SJCRH30 (cell line): ENCODE measurements around the gene PTPRM. TPM values are rescaled to one million over a fixed set of nuclear protein-coding genes. Genes with fewer than 3 reads are reported as not detected.

ENCODE experiments used
- DNase-seq, 2 experiments: peaks; one replicate each; pipeline ENCODE4 v3.0.0-alpha.2; 2015 to 2020
- H3K27ac ChIP-seq: fragments of 250-450 bp; sonication (Bioruptor Pico); 2 replicates; pipeline ENCODE4 v1.5.1; 2020; ENCODE audit warnings: mild to moderate bottlenecking, moderate library complexity
- H3K27me3 ChIP-seq: fragments of 250-450 bp; sonication (Bioruptor Pico); 2 replicates; pipeline ENCODE4 v1.5.1; 2020; ENCODE audit warnings: mild to moderate bottlenecking, moderate library complexity
- H3K36me3 ChIP-seq: fragments of 250-450 bp; sonication (Bioruptor Pico); 2 replicates; pipeline ENCODE4 v1.5.1; 2020; ENCODE audit warnings: mild to moderate bottlenecking, moderate library complexity
- H3K4me1 ChIP-seq: fragments of 250-450 bp; sonication (Bioruptor Pico); 2 replicates; pipeline ENCODE4 v1.5.1; 2020; ENCODE audit warnings: mild to moderate bottlenecking, moderate library complexity
- H3K4me3 ChIP-seq: fragments of 250-450 bp; sonication (Bioruptor Pico); 2 replicates; pipeline ENCODE4 v1.5.1; 2020; ENCODE audit warnings: mild to moderate bottlenecking, moderate library complexity
- H3K9me3 ChIP-seq: fragments of 250-450 bp; sonication (Bioruptor Pico); replicated peaks from 2 replicates; pipeline ENCODE4 v1.5.1; 2020; ENCODE audit warnings: mild to moderate bottlenecking, moderate library complexity
- total RNA-seq: library from RNA; depleted of rRNA; stranded (reverse); fragments of >200 nt; shearing (Covaris generic); gene quantifications from 2 replicates; pipeline ENCODE4 v1.2.3, GENCODE V29; 2014

Gene PTPRM
- total RNA-seq, 1 experiment from 2014 or later = 10.1 TPM

- Histone ChIP-seq H3K27ac (no peak overlapping the region), H3K4me1 (no peaks in the 10 kb centered on the region), H3K27me3 (no peaks in the 10 kb centered on the region), H3K4me3 (no peak overlapping the region), H3K9me3 (no peaks in the 10 kb centered on the region), H3K36me3 (no peaks in the 10 kb centered on the region)
- no peak for DNase-seq
These were observed 705.1 kb downstream of the PTPRM start for GRCh38 chr18:8272254-8272653.

DNA sequence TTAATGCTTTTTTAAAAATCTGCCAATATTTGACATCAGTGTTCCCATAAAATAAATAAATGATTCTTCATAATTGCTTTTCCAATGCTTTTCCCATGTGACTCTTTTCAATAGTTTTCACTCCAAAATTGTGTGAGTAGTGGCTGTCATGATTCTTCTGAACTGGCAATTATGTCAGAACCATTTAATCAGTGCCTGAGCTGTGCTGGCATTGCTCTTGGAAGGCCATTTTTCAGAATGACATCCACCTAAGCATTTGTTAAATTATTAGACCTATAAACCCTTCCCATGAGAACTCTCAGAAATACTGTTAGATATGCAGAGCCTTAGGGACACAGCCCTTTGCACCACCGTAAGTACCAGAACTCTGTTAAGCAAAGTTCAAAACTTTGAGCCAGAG is 707.3 kb downstream of the PTPRM start:
- Histone ChIP-seq H3K9me3 (no peaks in the 10 kb centered on the region), H3K4me3 (no peak overlapping the region), H3K27me3 (no peaks in the 10 kb centered on the region)

DNA sequence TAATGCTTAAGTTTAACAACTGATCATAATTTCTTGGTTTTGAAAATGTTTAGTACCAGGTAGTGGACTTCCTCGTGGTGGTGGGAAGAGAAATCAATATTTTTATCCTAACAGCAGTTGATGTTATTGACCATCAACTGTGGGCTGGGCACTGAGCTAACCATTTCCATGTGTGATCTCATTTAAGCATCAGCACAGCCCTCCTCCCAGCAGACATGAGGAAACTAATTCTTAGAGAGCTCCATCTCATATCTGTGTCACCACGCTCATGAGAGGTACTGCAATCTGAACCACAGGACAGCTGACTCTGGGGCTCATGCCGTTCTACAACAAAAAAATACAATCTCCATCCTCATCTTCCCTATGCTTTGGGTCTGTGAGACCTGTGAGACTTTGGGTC is 709.3 kb downstream of the PTPRM start:
- peaks cover 9% of the 10 kb centered on the region; the same call in 1 of the 2 replicates for H3K4me1 ChIP-seq
- H3K27ac ChIP-seq = no peak overlapping the region
- no peak overlapping the region for H3K4me3 ChIP-seq
- H3K9me3 ChIP-seq = no peaks in the 10 kb centered on the region
- H3K27me3 ChIP-seq = no peaks in the 10 kb centered on the region
- DNase-seq = no peak
- no peaks in the 10 kb centered on the region for H3K36me3 ChIP-seq

More for the DNA sequence above, 707.3 kb downstream of the PTPRM start:
- no peak for DNase-seq
- Histone ChIP-seq H3K36me3 (no peaks in the 10 kb centered on the region), H3K27ac (no peak overlapping the region), H3K4me1 (peaks cover 9% of the 10 kb centered on the region; the same call in 1 of the 2 replicates)

GRCh38 chr18:8277270-8277669 is 710.2 kb downstream of the PTPRM start:
- Histone ChIP-seq H3K27me3 (no peaks in the 10 kb centered on the region), H3K4me1 (peaks cover 9% of the 10 kb centered on the region; the same call in 1 of the 2 replicates), H3K36me3 (no peaks in the 10 kb centered on the region), H3K27ac (no peak overlapping the region; the same call in 1 of the 2 replicates), H3K9me3 (no peaks in the 10 kb centered on the region), H3K4me3 (no peak overlapping the region)
- DNase-seq = no peak

DNA sequence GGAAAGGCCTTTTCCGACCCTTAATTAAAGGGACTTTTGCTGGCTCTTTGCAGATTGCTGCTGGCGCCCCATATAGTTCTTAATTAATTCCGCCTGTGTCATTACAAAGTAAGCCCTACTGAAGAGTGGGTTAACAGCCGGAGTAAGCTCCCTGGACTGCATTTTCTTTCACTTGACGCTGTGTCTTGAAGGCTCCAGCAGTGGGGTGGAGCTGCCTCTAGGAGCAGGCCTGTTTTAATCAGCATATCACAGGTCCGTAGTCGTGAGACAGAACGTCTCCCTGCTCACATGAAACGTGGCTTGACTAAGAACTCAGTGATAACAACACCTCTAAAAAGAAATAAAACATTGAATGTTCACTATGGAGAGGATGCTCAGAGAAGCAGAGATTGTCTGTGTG is 712.2 kb downstream of the PTPRM start:
- DNase-seq = no peak
- Histone ChIP-seq H3K9me3 (no peaks in the 10 kb centered on the region), H3K27ac (no peak overlapping the region), H3K4me3 (no peak overlapping the region), H3K27me3 (no peaks in the 10 kb centered on the region), H3K36me3 (no peaks in the 10 kb centered on the region), H3K4me1 (peaks cover 9% of the 10 kb centered on the region; the same call in 1 of the 2 replicates)

DNA sequence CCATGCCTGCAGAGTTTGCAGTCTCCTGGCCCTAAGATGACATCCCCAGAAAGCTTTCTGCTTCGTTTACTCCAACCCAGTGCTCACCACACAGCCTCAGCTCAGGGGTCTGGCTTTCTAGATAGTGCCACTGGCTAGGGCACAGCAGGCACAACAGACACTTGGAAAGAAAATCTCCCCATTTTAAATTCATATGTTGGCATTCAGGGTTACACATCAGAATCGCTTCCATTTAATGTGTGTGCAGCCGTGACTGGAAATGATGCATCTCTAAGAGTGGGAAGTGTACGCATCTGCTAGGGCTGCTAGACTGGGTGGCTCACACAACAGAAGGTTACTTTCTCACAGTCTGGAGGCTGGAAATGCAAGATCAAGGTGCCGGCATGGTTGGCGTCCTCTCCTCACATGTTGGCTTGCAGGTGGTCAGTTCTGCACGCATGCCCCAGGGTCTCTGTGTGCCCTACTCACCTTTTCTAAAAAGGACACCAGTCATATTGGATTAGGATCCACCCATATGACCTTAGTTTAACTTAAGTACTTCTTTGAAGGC is 712.7 kb downstream of the PTPRM start:
- no peak for DNase-seq
- Histone ChIP-seq H3K27ac (no peak overlapping the region), H3K4me1 (peaks cover 9% of the 10 kb centered on the region; the same call in 1 of the 2 replicates), H3K9me3 (no peaks in the 10 kb centered on the region), H3K36me3 (no peaks in the 10 kb centered on the region), H3K4me3 (no peak overlapping the region), H3K27me3 (no peaks in the 10 kb centered on the region)

GRCh38 chr18:8283891-8284585 is 716.9 kb downstream of the PTPRM start:
- Histone ChIP-seq H3K27me3 (no peaks in the 10 kb centered on the region), H3K4me3 (no peak overlapping the region), H3K36me3 (no peaks in the 10 kb centered on the region), H3K9me3 (no peaks in the 10 kb centered on the region), H3K27ac (no peak overlapping the region; the same call in 1 of the 2 replicates), H3K4me1 (no peaks in the 10 kb centered on the region)
- peak in 1 of 2 experiments; percentile 13 for DNase-seq

DNA sequence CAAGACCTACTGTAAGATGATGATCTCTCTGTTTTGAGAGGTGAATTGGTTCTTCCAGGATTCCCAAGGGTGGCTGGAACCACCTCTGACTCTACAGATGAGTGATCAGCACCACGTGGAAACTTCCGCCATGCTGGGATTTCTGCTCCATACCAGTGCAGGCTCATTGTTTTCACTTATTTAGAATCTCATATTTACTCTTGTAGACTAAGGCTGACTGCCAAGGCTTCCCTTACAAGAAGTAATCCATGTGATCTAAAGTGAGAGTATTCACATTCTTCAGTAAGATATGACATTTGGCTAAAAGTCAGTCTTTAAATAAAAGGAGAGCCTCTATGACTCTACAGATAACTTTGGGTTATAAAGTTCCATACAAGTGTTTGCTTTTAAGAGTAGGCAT is 719.2 kb downstream of the PTPRM start:
- no peak overlapping the region for H3K4me3 ChIP-seq
- no peak for DNase-seq
- H3K4me1 ChIP-seq = no peaks in the 10 kb centered on the region
- no peaks in the 10 kb centered on the region for H3K27me3 ChIP-seq
- no peaks in the 10 kb centered on the region for H3K9me3 ChIP-seq
- H3K27ac ChIP-seq = no peak overlapping the region
- no peaks in the 10 kb centered on the region for H3K36me3 ChIP-seq

- H3K4me1 ChIP-seq = no peaks in the 10 kb centered on the region
- DNase-seq = peak; percentile 50 to 69
- H3K27me3 ChIP-seq = no peaks in the 10 kb centered on the region
- no peaks in the 10 kb centered on the region for H3K9me3 ChIP-seq
- no peak overlapping the region for H3K27ac ChIP-seq
- no peak overlapping the region for H3K4me3 ChIP-seq
- no peaks in the 10 kb centered on the region for H3K36me3 ChIP-seq
These were observed 720.2 kb downstream of the PTPRM start for GRCh38 chr18:8287196-8287885.

DNA sequence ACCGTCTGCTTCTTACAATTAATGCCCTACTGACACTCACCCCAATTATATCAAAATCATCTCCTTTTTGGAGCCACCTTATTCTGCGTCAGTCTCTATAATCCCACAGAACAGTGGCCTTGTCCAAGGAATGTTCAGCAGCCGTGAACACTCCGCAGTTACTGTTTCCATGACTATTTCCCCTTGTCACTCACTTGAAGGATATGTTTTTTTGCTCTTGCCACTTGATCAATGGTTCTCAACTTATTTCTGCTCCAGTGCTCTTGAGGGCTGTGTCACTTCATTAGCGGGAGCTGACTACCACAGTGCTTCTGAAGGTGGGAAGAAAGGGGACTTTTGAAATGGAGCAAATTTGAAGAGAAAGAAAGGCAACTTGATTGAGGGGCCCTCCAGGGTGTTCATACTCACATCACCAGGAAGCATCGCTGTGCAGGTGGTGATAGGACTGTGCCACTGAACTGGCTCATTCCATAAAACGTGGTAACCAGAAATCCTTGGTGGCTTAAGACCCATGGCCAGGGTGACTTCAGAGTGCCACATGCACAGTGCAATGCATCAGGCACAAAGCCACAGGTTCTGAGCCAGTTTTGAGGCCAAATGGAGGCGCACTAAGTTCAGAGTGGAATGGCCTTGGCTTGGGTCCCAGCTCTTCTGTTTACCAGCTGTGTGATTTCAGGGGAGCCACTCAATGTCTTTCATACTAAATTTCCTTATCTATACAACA is 721.5 kb downstream of the PTPRM start:
- Histone ChIP-seq H3K36me3 (no peaks in the 10 kb centered on the region), H3K4me1 (no peaks in the 10 kb centered on the region), H3K27ac (no peak overlapping the region), H3K27me3 (no peaks in the 10 kb centered on the region), H3K4me3 (no peak overlapping the region), H3K9me3 (no peaks in the 10 kb centered on the region)
- no peak for DNase-seq

GRCh38 chr18:8290435-8290834 is 723.3 kb downstream of the PTPRM start:
- H3K9me3 ChIP-seq = no peaks in the 10 kb centered on the region

GRCh38 chr18:8290913-8291312 is 723.8 kb downstream of the PTPRM start:
- H3K4me3 ChIP-seq = no peak overlapping the region
- H3K9me3 ChIP-seq = no peaks in the 10 kb centered on the region
- no peaks in the 10 kb centered on the region for H3K27me3 ChIP-seq
- H3K4me1 ChIP-seq = no peaks in the 10 kb centered on the region
- no peak overlapping the region for H3K27ac ChIP-seq
- no peak for DNase-seq
- H3K36me3 ChIP-seq = no peaks in the 10 kb centered on the region

More at GRCh38 chr18:8290435-8290834, 723.3 kb downstream of the PTPRM start:
- Histone ChIP-seq H3K27ac (no peak overlapping the region), H3K4me1 (no peaks in the 10 kb centered on the region), H3K4me3 (no peak overlapping the region), H3K27me3 (no peaks in the 10 kb centered on the region), H3K36me3 (no peaks in the 10 kb centered on the region)
- DNase-seq = no peak

DNA sequence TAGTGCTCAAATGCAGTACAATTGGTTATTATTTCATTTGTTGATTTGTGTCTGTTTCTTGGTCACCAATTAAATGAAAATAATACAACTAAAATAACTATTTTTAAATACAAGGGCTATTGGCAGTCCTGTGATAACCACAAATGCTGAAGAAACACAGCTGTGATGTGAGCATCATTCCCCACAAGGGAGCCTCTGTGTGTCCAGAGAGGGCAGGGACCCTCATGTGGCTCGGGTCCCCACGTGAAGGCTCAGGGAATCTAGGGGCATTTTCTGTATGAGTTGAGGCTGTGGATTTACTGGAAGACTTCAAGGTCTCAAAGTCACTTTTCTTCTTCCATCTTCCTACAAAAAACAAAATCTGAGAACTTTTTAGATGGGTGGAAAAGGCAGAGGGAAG is 726.1 kb downstream of the PTPRM start:
- Histone ChIP-seq H3K4me3 (no peak overlapping the region), H3K36me3 (no peaks in the 10 kb centered on the region)
- DNase-seq = no peak

GRCh38 chr18:8296886-8297616 is 729.9 kb downstream of the PTPRM start:
- Histone ChIP-seq H3K4me1 (no peaks in the 10 kb centered on the region), H3K27me3 (no peaks in the 10 kb centered on the region), H3K9me3 (no peaks in the 10 kb centered on the region), H3K27ac (no peak overlapping the region), H3K4me3 (no peak overlapping the region), H3K36me3 (no peaks in the 10 kb centered on the region)
- no peak for DNase-seq

More for the DNA sequence above, 726.1 kb downstream of the PTPRM start:
- Histone ChIP-seq H3K27ac (no peak overlapping the region), H3K4me1 (no peaks in the 10 kb centered on the region), H3K9me3 (no peaks in the 10 kb centered on the region), H3K27me3 (no peaks in the 10 kb centered on the region)
